Sigmoid colon (tissue), 7 donors: ENCODE results near the gene IPO11. TPM values are rescaled to one million over a fixed set of nuclear protein-coding genes. Genes with fewer than 3 reads are reported as not detected.

Source experiments
- DNase-seq: peaks from one replicate; pipeline ENCODE4 v3.0.0-alpha.2; 2019
- H3K27ac ChIP-seq, 4 donors: fragments of 200-600 bp; sonication (generic); one replicate each; pipeline ENCODE4 v1.5.1; 2016 to 2019; ENCODE audit warnings: mild to moderate bottlenecking in 1 of 4
- H3K27me3 ChIP-seq, 3 donors: fragments of 200-600 bp; sonication (generic); one replicate each; pipeline ENCODE4 v1.5.1; 2019; ENCODE audit warnings: mild to moderate bottlenecking in 1 of 3
- H3K36me3 ChIP-seq, 4 donors: fragments of 200-600 bp; sonication (generic); one replicate each; pipeline ENCODE4 v1.5.1; 2016 to 2019
- H3K4me1 ChIP-seq, 4 donors: fragments of 200-600 bp; sonication (generic); one replicate each; pipeline ENCODE4 v1.5.1; 2017 to 2019
- H3K4me3 ChIP-seq, 4 donors: fragments of 200-600 bp; sonication (generic); one replicate each; pipeline ENCODE4 v1.5.1; 2017 to 2019; ENCODE audit warnings: mild to moderate bottlenecking in 2 of 4, moderate library complexity in 1 of 4
- H3K9me3 ChIP-seq, 4 donors: fragments of 200-600 bp in 3 of 4; sonication (generic) in 3 of 4; one replicate each; pipeline versions ENCODE4 v1.5.1 to v1.6.1; 2013 to 2019
- CTCF ChIP-seq, 4 experiments: fragments of 450-650 bp in 3 of 4; fragments of 200-600 bp in 1 of 4; IDR thresholded peaks; one replicate each; pipeline ENCODE4 v1.5.1; 2016 to 2019; ENCODE audit warnings: antibody characterized with exemption in 4 of 4, mild to moderate bottlenecking in 3 of 4, moderate library complexity in 2 of 4
- EP300 ChIP-seq, 4 donors: sonication (generic); formaldehyde crosslinking; IDR thresholded peaks; one replicate each; pipeline ENCODE4 v1.6.1; 2017; ENCODE audit warnings: antibody characterized with exemption in 4 of 4
- POLR2A ChIP-seq, 2 donors: fragments of 450-650 bp; IDR thresholded peaks; one replicate each; pipeline ENCODE4 v1.6.1; 2016; ENCODE audit warnings: antibody characterized with exemption in 2 of 2, mild to moderate bottlenecking in 2 of 2, moderate library complexity in 2 of 2
- POLR2AphosphoS5 ChIP-seq, 4 donors: sonication (generic); formaldehyde crosslinking; IDR thresholded peaks; one replicate each; pipeline ENCODE4 v1.6.1; 2017; ENCODE audit warnings: antibody characterized with exemption in 4 of 4
- WGBS, 2 donors: extraction: QIAGEN DNeasy Blood & Tissue Kit; methylation state at CpG; one replicate each; pipeline ENCODE4 v1.1.7; 2013; 5-methylcytosine and 5-hydroxymethylcytosine counted together
- intact Hi-C: fragments of 100-400 bp; cut with DNase I; formaldehyde crosslinking; loops from one replicate; pipeline ENCODE4 v1.15.1; 2023
- polyA plus RNA-seq, 3 donors: library from polyadenylated mRNA; stranded (reverse); fragments of 200-250 nt; gene quantifications; one replicate each; pipeline ENCODE4 v1.2.3, GENCODE V29; 2013
- total RNA-seq, 4 donors: library from RNA; depleted of rRNA; stranded (reverse); fragments of >200 nt; gene quantifications; one replicate each; pipeline ENCODE4 v1.1.0, GENCODE V29; 2016
- donor health status: healthy with polysubstance abuse.
- donor health status: Bipolar disorder and iron deficiency.
- donor health status: healthy.

IPO11 gene
- total and polyA plus RNA-seq, 7 donors, result 5.3 to 38.8 (median 20.9) TPM

- 74 to 87% methylated on average over 3 of the region's 3 CpGs for WGBS, 2 donors
- intact Hi-C loops, result no loop called here
- Histone ChIP-seq H3K27me3 (no peaks in the 10 kb centered on the region), H3K4me1 (no peaks in the 10 kb centered on the region), H3K36me3 (peaks cover 0 to 30% (median 2%) of the 10 kb centered on the region in 4 donors), H3K4me3 (no peak overlapping the region), H3K9me3 (no peaks in the 10 kb centered on the region), H3K27ac (no peak overlapping the region)
- TF ChIP-seq EP300 (IDR thresholded peaks at IDR 0.05) (no peak), POLR2A (IDR thresholded peaks at IDR 0.05) (no peak), POLR2AphosphoS5 (IDR thresholded peaks at IDR 0.05) (no peak), CTCF (IDR thresholded peaks at IDR 0.05) (no peak)
- no peak for DNase-seq
These were observed 181.9 kb downstream of the IPO11 start for GRCh38 chr5:62594364-62594984.

- intact Hi-C loops, result no loop called here
- TF ChIP-seq POLR2A (IDR thresholded peaks at IDR 0.05), result no peak
These were observed 183.5 kb downstream of the IPO11 start for GRCh38 chr5:62596096-62596495.

GRCh38 chr5:62596691-62597090 is 184.1 kb downstream of the IPO11 start:
- Histone ChIP-seq H3K4me1 (no peaks in the 10 kb centered on the region), H3K27me3 (no peaks in the 10 kb centered on the region), H3K36me3 (peaks cover 0 to 21% (median 2%) of the 10 kb centered on the region in 4 donors), H3K9me3 (no peaks in the 10 kb centered on the region), H3K4me3 (no peak overlapping the region), H3K27ac (no peak overlapping the region)
- 98 to 100% methylated on average over 1 of the region's 1 CpG for WGBS, 2 donors
- TF ChIP-seq EP300 (IDR thresholded peaks at IDR 0.05) (no peak), POLR2A (IDR thresholded peaks at IDR 0.05) (no peak)
- no peak for DNase-seq
- intact Hi-C loops, result no loop called here

More at GRCh38 chr5:62596096-62596495, 183.5 kb downstream of the IPO11 start:
- H3K27me3 ChIP-seq, result no peaks in the 10 kb centered on the region
- H3K9me3 ChIP-seq, result no peaks in the 10 kb centered on the region
- WGBS, 2 donors, result 92 to 96% methylated on average over 1 of the region's 1 CpG
- peaks cover 0 to 26% (median 2%) of the 10 kb centered on the region in 4 donors for H3K36me3 ChIP-seq
- no peak overlapping the region for H3K4me3 ChIP-seq
- no peak for DNase-seq
- no peaks in the 10 kb centered on the region for H3K4me1 ChIP-seq
- no peak overlapping the region for H3K27ac ChIP-seq

GRCh38 chr5:62597314-62597713 is 184.8 kb downstream of the IPO11 start:
- Histone ChIP-seq H3K9me3 (no peaks in the 10 kb centered on the region), H3K4me1 (no peaks in the 10 kb centered on the region), H3K36me3 (peaks cover 0 to 15% (median 2%) of the 10 kb centered on the region in 4 donors), H3K27ac (no peak overlapping the region), H3K27me3 (no peaks in the 10 kb centered on the region), H3K4me3 (no peak overlapping the region)
- intact Hi-C loops, result no loop called here
- no peak for DNase-seq
- 88 to 89% methylated on average over 2 of the region's 2 CpGs for WGBS, 2 donors
- no peak for TF ChIP-seq EP300 (IDR thresholded peaks at IDR 0.05)
- TF ChIP-seq POLR2A (IDR thresholded peaks at IDR 0.05), result no peak
- TF ChIP-seq POLR2AphosphoS5 (IDR thresholded peaks at IDR 0.05), result no peak
- no peak for TF ChIP-seq CTCF (IDR thresholded peaks at IDR 0.05)

- H3K9me3 ChIP-seq, result no peaks in the 10 kb centered on the region
- DNase-seq, result no peak
- H3K36me3 ChIP-seq, result no peaks in the 10 kb centered on the region
- no peak for TF ChIP-seq CTCF (IDR thresholded peaks at IDR 0.05)
- no peak overlapping the region for H3K27ac ChIP-seq
- no peaks in the 10 kb centered on the region for H3K4me1 ChIP-seq
- 29 to 72% methylated on average over 3 of the region's 3 CpGs for WGBS, 2 donors
- H3K4me3 ChIP-seq, result no peak overlapping the region
- no peaks in the 10 kb centered on the region for H3K27me3 ChIP-seq
- intact Hi-C loops, result no loop called here
These were observed 188.1 kb downstream of the IPO11 start for GRCh38 chr5:62600560-62601252.
